Measurements from ENCODE around the gene RTKN. TPM values are rescaled to one million over a fixed set of nuclear protein-coding genes. Genes with fewer than 3 reads are reported as not detected.

Gene RTKN
- total RNA-seq, 1 donor from 2014 or later, result 88.4 TPM

- TF ChIP-seq CTCF (IDR thresholded peaks at IDR 0.05; ENCODE audit: insufficient read depth, low read length, poor library complexity, severe bottlenecking), result no peak
- Histone ChIP-seq H3K4me3 (ENCODE audit: low read depth, low read length) (no peak overlapping the region), H3K27me3 (ENCODE audit: control insufficient read depth, insufficient read depth, low read length) (no peaks in the 10 kb centered on the region), H3K36me3 (ENCODE audit: control insufficient read depth, insufficient read depth, low read length) (no peaks in the 10 kb centered on the region)
- no peak for DNase-seq (ENCODE audit: low read depth)
Observed at GRCh38 chr2:74406035-74406434, 35.7 kb downstream of the RTKN start.

GRCh38 chr2:74401891-74402290, 39.8 kb downstream of the RTKN start:
- H3K4me3 ChIP-seq (ENCODE audit: low read depth, low read length), result no peak overlapping the region
- H3K27me3 ChIP-seq (ENCODE audit: control insufficient read depth, insufficient read depth, low read length), result no peaks in the 10 kb centered on the region
- no peak for DNase-seq (ENCODE audit: low read depth)
- no peak for TF ChIP-seq CTCF (IDR thresholded peaks at IDR 0.05; ENCODE audit: insufficient read depth, low read length, poor library complexity, severe bottlenecking)
- H3K36me3 ChIP-seq (ENCODE audit: control insufficient read depth, insufficient read depth, low read length), result no peaks in the 10 kb centered on the region

- Histone ChIP-seq H3K36me3 (ENCODE audit: control insufficient read depth, insufficient read depth, low read length) (no peaks in the 10 kb centered on the region), H3K27me3 (ENCODE audit: control insufficient read depth, insufficient read depth, low read length) (no peaks in the 10 kb centered on the region), H3K4me3 (ENCODE audit: low read depth, low read length) (no peak overlapping the region)
- no peak for DNase-seq (ENCODE audit: low read depth)
- TF ChIP-seq CTCF (IDR thresholded peaks at IDR 0.05; ENCODE audit: insufficient read depth, low read length, poor library complexity, severe bottlenecking), result peak; percentile 48
Observed at GRCh38 chr2:74399785-74400184, 42.0 kb downstream of the RTKN start.

GRCh38 chr2:74396149-74396548, 45.6 kb downstream of the RTKN start:
- Histone ChIP-seq H3K27me3 (ENCODE audit: control insufficient read depth, insufficient read depth, low read length) (no peaks in the 10 kb centered on the region), H3K4me3 (ENCODE audit: low read depth, low read length) (no peak overlapping the region), H3K36me3 (ENCODE audit: control insufficient read depth, insufficient read depth, low read length) (no peaks in the 10 kb centered on the region)
- no peak for TF ChIP-seq CTCF (IDR thresholded peaks at IDR 0.05; ENCODE audit: insufficient read depth, low read length, poor library complexity, severe bottlenecking)
- DNase-seq (ENCODE audit: low read depth), result no peak

GRCh38 chr2:74393525-74393924, 48.2 kb downstream of the RTKN start:
- no peak for TF ChIP-seq CTCF (IDR thresholded peaks at IDR 0.05; ENCODE audit: insufficient read depth, low read length, poor library complexity, severe bottlenecking)

GRCh38 chr2:74392449-74392743, 49.3 kb downstream of the RTKN start:
- Histone ChIP-seq H3K4me3 (ENCODE audit: low read depth, low read length) (no peak overlapping the region), H3K27me3 (ENCODE audit: control insufficient read depth, insufficient read depth, low read length) (no peaks in the 10 kb centered on the region), H3K36me3 (ENCODE audit: control insufficient read depth, insufficient read depth, low read length) (no peaks in the 10 kb centered on the region)
- TF ChIP-seq CTCF (IDR thresholded peaks at IDR 0.05; ENCODE audit: insufficient read depth, low read length, poor library complexity, severe bottlenecking), result no peak
- no peak for DNase-seq (ENCODE audit: low read depth)

More at GRCh38 chr2:74393525-74393924, 48.2 kb downstream of the RTKN start:
- Histone ChIP-seq H3K36me3 (ENCODE audit: control insufficient read depth, insufficient read depth, low read length) (no peaks in the 10 kb centered on the region), H3K4me3 (ENCODE audit: low read depth, low read length) (no peak overlapping the region), H3K27me3 (ENCODE audit: control insufficient read depth, insufficient read depth, low read length) (no peaks in the 10 kb centered on the region)
- no peak for DNase-seq (ENCODE audit: low read depth)
